T-helper 1 cell (primary cell): ENCODE results near the gene KLHL29.

Source experiments
- DNase-seq, 5 donors: peaks; one replicate each; pipeline ENCODE4 v3.0.0-alpha.2; 2012 to 2020

Gene KLHL29

DNA sequence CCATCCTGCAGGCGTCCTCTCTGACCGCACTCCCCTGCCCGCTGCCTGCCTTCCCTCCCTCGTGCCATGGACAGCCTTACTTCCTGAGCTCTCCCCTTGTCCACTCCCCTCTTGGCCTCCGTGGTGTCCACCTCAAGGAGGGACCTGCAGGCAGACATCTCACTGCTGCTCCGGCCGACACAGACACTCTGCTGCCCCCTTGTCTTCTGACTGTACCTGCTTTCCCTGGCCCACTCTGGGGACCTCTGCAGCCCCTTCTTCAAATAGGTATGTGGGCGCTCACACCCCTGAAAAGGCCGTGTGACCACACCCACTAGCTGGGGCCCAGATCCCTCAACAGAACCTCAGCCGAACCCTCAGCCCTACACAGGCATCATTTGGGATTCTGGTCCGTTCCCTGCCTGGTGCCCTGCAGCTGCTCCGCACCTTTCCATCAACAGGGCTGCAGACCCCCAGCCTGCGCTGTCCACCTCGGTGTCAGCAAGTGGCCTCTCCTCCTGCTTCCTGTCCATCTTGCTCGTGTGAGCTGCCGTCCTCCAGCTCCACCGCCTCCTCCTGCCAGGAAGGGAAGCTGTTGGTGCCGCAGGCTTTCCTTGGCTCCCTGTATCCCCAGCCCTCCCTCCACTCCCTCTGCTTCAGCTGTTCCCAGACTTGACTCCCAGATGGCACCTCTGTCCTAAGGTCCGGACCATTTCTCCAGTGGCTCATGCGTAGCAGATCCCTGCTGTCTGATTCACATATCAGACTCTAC is 94.1 kb downstream of the KLHL29 start:
- DNase-seq = no peak

DNA sequence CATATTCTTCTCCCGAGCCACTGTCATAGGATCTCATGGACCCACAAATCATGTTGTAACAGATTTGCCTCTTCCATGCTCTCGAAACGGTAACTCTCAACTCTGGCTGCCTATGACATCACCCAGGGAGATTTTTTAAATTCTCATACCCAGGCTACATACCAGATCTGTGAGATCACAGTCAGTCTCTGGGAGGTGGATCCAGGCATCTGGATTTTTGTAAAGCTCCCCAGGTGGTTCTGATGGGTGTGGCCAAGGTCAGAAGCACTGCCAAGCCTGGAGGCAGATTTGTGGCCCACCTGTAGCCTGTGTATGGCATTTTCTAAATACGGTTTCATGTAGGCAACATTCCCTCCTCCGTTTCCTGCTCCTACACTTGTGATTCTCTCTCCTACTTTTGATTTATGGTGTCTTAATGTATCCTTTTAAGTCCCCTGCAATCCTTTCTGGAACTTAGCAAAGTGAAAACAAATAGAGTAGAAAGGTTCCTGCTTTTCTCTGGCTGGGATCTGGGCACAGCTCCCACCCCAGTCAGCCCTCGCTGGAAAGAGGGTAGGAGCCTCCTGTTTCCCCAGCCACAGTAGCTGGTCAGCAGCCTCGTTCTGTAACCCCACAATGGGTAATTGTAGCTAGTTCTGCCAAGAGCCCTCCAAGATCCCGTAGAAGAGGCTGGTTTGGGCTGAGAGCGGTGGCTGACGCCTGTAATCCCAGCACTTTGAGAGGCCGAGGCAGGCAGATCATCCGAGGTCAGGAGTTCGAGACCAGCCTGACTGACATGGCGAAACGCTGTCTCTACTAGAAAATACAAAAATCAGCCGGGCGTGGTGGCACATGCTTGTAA is 96.2 kb downstream of the KLHL29 start:
- DNase-seq = no peak

DNA sequence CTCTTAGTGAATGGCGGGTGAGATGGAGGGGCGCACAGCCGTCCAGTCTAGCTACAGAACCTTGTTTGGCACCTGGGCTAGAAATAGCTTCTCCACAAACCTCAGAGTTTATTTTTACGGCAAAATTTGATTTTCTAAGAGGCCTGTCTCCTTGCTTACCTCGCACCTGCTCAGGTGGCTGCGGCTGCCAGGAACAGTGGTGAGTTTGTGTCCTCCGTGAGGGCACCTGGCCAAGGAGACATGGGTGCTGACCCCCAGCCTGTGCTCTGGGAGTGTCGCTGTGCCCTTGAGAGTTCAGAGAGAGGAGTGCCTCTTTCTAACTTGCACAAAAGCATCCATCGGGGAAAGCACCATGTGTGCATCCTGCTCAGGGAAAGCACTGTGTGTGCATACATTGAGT is 97.2 kb downstream of the KLHL29 start:
- no peak for DNase-seq

DNA sequence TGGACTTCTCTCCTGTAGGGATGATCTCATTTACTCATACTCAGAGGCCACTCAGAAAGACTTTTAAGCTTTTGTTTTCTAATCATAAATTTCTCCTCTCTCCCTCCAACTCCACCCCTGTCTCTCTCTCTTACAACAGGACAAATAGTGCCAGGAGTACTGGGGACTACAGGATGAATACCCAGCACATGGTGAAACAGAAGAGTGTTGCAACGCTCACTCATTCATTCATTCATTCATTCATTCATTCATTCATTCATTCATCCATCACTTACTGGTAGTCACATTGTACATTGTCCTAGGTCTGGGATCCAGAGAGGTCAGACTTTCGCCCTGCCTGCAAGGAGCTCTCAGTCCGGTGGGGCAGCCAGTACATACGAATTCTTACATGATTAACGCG is 97.6 kb downstream of the KLHL29 start:
- no peak for DNase-seq

DNA sequence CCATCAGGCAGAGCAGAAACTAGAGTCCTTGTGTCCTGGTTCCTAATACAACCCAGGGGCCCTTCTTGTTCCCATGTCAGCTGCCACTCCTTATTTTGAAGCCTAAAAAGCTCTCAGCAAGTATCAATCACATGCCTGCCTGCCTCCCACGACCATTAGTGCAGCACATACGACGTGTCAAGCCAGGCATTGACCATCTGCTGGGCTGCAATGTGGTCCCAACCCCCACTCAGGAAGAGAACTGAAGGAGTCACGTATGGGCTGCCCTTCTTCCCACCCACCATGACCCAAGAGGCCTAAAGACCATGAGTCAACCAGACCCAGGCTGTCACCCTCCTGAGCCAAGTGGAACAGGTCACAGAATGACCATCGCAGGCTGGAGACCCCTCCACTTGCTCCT is 98.8 kb downstream of the KLHL29 start:
- no peak for DNase-seq

DNA sequence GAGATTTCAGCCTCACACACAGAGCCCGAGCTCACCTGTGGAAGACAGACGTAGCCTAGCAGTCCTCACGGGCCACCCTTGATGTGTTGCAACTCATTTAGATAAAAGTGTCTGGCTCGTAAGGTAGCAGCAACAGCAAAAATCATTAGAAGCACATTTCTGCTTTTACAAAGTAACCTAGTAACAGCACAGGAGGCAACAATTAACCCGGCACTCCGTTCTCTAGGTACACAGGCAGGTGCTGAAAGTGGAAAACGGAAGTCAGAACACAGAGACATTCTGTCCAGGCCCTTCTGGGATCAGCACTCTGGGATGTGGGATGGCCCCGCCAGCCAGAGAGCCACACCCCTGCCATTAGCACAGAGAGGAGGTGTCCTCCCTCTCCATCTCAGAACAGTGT is 99.3 kb downstream of the KLHL29 start:
- DNase-seq = no peak

DNA sequence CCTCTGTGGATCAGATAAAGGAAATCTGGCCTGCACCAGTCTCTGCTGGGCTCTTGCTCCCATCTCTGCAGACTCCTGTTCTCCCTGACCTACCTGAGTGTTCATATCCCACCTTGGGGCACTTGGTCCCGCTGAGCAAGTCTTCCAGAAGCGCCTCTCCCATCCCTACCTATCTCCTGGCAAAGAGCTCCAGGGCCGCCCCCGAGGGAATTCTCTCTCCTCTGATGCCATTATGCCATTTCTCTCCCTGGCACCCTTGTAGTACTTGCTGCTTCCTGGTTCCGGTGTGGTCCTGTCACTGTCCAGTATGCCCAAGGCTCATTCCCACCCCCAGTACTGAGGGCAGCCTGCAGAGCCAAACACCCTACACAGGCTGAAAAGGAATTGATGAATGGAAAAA is 99.8 kb downstream of the KLHL29 start:
- no peak for DNase-seq

DNA sequence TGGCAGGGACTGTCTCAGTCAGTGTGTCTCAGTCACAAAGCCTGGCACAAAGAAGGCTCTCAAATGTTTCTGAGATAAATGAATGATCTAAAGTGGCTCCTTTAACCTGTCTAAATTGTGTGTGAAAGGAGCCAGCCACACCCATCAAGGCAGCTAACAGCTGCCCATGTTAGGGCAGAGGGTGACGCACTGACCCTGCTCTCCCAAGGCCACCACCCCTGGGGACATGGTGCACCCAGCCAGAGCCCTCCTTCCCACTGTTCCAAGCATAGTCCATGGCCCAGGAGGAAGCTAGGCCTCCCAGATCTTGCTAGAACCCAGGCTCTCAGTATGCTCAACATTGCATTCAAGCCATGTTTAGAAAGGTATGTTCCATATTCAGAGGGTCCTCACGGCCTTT is 100.3 kb downstream of the KLHL29 start:
- DNase-seq = no peak

DNA sequence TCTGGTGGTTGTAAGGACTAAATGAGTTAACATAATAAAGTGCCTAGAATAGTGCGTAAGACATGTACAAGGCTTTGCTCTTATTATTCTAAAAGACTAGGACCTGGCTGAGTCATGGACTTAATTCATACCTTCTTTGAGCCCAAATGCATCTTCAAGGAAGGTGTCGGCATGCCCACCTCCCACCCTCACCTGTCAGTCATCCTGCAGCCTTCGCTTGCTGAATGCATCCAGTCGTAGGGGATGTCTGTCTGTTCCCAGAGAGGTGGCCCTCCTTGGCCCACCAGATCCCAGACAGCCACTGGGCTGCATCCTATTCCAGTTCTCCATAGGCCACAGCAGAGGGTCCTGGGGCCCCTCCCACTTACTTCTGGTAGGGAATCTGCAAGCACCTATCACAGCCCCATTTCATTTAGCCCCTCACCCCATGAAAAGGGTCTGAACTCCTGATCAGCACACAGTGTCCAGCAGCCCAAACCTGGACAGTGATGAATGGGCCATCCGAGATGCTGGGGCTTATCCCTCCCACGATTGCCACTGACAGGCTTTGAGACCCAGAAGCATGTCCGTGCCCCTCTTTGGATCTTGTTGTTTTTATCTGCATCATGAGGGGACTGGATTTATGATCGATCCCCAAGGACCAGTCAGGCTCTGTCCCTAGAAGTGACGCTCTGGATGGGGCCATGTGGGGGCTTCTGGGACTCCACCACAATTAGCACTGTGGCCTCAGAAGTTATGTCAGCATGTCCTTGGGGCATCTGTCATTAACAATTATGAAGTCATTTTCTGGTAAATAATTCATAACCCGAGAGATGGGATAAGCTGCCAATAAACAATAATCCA is 101.1 kb downstream of the KLHL29 start:
- DNase-seq = no peak

DNA sequence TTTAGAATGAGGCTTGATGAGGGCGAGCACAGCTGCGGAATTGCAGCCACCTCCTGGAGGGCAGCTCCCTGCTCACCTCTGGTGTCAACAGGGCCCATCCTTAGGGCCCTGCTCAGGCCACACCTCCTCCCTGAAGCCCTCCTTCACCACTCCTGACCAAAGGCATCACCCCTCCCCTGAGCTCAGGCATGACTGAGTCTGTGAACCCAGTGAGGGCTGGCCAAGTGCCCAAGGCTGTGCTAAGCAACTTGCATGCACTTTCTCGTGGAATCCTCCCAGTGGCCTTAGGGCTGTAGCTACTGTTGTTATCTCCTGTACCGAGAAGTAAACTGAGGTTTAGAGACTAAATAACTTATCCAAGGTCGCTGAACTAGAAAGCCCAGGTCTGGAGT is 101.7 kb downstream of the KLHL29 start:
- DNase-seq = no peak

DNA sequence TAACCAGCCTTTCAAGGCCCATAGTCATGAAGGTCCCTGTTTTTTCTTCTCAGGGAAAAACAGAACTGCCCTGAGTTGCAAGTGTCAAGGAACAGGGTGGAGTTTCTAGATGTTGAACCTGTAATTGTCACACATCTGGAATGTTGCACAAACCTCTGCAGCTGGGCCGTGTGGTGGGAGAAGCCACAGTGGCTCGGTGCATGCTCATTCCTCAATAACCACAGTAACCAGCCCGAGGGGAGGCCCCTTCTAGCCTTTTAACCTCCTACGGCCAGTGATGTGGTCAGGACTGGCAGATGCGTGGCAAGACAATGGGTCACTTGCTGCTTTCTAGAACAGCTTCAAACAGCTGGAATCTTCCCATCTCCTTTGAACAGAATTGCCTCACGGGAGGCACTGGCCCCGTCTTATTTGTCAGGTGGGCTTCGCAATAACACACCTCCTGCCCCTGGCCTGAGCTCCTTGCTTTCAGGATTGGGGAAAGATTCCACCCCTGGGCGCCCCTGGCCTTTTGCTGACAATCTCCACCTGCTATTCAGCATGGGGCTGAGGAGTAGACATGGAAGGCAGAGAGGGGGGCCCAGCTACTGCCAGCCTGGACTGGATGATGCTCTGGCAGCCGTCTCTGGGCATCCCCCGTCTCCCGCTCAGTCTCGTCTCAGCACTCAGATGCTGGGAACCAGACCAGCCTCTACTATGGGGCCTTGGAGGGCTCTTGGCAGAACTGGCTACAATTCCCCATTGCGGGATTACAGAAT is 102.9 kb downstream of the KLHL29 start:
- peak in 1 of 5 donors; percentile 14 for DNase-seq

DNA sequence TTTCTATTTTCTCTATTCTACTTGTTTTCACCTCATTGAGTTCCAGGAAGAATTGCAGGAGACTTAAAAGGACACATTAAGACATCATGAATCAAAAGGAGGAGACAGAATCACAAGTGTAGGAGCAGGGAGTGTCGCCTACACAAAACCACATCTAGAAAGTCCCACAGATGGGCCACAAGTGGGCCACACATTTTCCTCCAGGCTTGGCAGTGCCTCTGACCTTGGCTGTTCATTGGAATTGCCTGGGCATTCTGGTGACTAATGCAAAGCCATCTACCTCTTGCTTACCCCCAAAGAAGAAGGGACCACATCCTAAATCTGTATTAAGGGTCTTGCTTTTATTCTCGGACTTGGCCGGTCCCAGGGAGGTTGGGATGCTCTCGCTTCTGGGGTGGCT is 103.6 kb downstream of the KLHL29 start:
- DNase-seq = no peak

DNA sequence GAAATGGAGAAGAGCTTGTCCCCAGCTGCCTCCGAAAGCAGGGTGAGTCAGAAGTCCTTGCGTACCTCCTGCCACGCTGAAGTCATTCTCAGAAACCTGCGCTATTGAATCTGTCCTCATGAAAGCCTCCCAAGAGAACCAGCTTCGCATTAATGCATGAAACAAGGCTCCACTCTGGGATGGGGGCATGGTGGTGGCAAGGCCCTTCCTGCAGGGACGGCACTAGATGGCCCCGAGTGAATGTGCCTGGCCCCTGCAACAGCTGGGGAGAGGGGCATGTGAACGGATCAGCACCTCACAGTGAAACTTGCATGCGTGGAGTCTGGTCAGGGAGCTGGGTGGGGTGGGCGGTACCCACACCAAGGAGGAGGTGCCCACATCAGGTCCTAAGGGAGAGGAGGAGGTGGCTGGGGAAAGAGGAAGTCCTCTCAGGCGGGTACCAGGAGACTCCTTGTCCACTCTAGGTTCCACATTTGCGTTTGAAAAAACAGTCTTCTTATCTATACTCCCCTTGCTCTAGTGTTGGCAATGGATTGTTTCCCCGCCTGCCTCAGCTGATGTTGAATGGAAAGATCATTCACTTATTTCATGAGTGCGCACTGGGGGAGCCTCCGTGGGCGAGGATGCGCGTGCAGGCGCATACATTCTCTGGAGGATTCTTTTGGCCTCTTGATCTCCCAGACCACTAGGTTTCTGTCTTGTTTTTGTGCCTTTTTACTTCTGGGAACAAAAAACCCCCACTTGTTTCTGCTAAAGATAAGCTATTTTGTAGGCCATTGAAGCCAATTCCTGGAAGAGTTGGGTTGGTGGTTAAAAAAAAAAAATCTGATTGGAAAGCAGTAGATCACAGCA is 104.7 kb downstream of the KLHL29 start:
- DNase-seq = peak in 1 of 5 donors; percentile 67

DNA sequence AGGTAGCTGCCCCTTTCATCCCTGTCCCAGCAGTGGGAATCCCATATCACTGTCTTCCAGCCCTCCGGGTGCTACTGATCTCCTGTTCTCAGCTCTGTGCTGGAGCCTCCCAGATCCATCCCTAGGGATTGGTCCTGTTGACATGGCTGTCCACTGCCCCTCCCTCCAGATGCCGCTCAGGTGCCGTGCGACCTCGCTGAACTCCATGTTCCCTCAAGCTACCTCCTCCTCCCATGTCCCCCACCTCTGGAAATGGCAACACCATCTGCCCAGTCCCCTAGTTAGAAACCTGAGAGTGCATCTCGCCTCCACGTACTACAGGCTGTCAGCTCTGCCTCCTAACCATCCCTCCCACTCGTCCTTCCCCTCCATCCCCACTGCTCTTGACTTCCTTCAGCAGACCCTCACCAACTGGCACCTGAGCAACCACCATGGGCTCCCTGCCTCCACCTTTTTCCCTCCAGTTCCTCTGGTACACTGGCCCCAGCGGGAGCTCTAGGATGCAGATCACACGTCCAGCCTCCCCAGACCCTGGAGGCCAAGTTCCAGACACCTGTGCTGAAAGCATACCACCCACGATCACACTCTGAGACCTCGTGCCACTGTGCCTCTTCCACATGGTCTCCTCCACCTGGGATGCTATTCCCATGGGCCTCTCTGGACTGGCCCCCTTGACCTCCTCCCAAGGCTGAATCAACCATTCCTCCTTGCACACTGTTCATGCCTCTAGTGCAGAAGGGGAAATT is 106.8 kb downstream of the KLHL29 start:
- no peak for DNase-seq

DNA sequence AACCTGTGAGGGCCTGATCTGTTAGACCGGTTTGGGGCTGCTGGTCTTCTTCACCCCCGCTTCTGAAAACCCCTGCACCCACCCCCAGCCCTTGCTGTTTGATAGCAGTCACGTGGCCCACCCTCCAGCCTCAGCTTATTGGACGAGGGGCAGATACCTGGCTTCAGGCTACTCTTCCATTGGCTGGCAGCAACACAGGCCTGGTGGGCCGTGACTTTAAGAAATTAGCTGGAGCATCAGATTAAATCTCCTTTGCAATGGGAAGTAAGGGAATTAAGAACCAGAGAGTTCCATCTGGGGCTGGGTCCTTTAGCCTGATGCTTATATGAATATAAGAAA is 107.3 kb downstream of the KLHL29 start:
- DNase-seq = no peak

DNA sequence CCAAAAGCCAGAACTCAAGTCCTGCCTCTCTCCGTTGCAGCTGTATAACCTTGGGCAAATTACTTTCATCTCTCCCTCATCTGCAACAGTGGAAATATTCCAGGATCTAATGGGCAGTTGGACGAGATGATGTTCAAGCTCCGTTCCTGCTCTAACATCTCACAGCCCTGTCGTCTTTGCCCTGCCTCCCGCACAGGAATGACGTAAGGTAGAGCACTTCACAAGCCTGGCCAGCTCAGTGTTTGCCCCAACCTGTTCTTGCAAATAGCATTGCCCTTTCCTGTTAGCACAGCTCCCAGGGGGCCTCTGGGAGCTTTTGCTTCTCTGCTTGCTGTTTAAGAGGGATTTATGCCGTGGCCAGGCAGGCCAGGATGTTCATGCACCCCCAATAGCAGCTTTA is 107.9 kb downstream of the KLHL29 start:
- DNase-seq = no peak

DNA sequence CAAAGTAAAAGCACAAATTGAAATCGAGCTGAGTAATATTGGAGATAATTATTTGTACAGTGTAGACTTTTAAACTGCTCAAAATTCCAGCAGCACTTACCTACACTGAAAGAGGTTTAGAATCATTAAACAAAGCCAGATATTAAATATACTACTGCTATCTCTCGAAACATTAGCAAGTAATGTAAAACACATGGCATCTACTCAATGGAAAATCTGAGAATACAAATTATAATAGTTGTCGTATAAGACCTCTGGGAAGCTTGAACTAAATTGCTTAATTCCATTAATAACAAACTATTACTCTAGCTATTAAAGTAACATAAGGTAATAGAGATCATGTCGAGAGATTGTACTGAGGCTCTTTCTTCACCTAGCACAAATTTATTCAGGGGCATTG is 108.9 kb downstream of the KLHL29 start:
- no peak for DNase-seq

DNA sequence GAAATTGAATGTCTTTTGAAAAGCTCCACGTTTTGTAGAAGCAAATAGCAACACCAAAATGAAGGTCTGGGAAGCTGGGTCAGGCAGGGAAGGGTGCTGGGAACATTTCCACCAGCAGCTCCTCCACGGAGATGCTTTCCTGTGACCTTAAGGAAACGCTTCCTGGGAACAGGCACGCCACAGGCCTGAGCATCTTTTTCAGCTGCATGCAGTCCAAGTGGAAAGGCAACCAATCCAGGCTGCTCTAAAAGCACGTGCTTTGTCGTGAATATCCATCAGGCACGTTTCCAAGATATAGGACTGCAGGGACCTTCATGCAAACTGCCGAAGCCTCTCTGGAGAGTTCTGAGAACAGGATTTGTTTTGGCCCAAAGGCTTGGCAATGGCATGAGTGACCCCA is 109.3 kb downstream of the KLHL29 start:
- no peak for DNase-seq

DNA sequence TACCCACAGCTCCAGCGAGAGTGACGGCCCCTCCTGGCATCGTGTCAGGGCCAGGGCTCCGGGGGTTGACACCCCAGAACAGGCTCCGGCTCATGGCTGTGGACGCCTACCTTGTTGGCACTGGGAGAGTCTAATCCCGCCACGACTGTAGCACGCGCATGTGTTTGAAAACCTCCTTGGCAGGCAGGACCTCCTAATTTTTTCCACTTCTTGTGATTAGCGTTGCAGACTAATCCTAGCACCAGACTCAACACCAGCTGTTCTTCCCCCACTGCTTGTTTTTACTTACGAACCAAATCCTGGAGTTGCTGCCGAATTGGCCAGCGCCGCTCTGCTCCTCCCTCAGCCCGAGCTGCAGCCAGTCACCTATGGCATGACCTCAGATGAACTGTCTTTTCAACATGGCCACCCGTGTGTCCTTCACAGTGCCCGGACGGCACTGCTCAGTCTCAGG is 110.7 kb downstream of the KLHL29 start:
- DNase-seq = no peak

DNA sequence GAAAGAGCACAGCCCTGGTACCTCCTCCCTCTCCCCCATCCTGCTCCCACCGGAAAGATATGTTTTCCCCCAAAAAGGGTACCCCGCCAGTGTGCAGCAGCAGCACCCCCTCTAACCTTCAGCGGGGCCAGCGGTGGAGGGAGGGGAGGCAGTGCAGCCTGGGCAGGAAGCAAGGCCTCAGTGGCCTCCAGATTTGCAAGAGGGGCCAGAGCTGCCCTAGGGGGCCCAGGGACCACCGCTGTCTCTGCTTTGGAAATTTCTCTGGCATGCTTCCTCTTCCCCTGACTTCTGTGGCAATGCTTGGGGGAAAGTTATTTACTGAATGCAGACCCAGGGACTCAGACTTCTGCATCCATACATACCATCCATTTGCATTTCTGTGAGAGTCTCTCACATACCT is 111.5 kb downstream of the KLHL29 start:
- DNase-seq = no peak

DNA sequence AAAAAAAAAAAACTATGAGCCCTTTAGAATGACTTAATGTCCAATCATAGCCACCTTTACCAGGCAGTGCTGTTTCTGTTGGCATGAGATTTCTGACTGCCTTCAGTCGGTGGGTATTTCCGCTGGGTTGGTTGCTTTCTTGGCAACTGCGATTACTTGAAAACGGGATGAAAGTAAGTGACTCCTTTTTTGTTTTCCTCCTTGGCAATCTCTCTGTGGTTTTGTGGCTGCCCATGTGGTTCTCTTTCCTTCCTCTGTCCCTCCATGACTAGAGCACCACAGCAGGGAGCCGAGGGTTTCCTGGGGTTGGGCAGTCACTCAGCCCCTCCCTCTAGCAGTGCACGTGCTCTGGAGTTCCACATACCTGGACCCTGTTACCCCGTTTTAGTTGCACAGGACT is 112.1 kb downstream of the KLHL29 start:
- peak in 1 of 5 donors; percentile 79 for DNase-seq
